Fibroblast of peridontal ligament (primary cell): ENCODE results near the gene TBC1D22B.
"Not testable (repeated sequence)": the region's sequence is repeated elsewhere in the genome, so short reads cannot be mapped to it uniquely, and the experiment has no call there.

ENCODE experiments used
- DNase-seq: peaks from one replicate; pipeline ENCODE4 v3.0.0-alpha.2; 2010; ENCODE audit errors: extremely low read depth

TBC1D22B gene

GRCh38 chr6:37303091-37303660, 45.6 kb downstream of the TBC1D22B start:
- no peak for DNase-seq

- peak; percentile 61 for DNase-seq
Measured at GRCh38 chr6:37303891-37304503, 46.4 kb downstream of the TBC1D22B start.

- DNase-seq, result no peak
Measured at GRCh38 chr6:37304766-37305165, 47.2 kb downstream of the TBC1D22B start.

- no peak for DNase-seq
Measured at GRCh38 chr6:37305841-37306425, 48.4 kb downstream of the TBC1D22B start.

GRCh38 chr6:37306624-37307222, 49.2 kb downstream of the TBC1D22B start:
- no peak for DNase-seq

GRCh38 chr6:37307484-37307883, 49.9 kb downstream of the TBC1D22B start:
- DNase-seq, result not testable (repeated sequence)

- DNase-seq, result peak; percentile 68
Measured at GRCh38 chr6:37308069-37308815, 50.7 kb downstream of the TBC1D22B start.

- DNase-seq, result no peak
Measured at GRCh38 chr6:37309046-37309445, 51.5 kb downstream of the TBC1D22B start.

GRCh38 chr6:37309692-37310091, 52.1 kb downstream of the TBC1D22B start:
- no peak for DNase-seq

- DNase-seq, result no peak
Measured at GRCh38 chr6:37310966-37311365, 53.4 kb downstream of the TBC1D22B start.

GRCh38 chr6:37311741-37312473, 54.3 kb downstream of the TBC1D22B start:
- DNase-seq, result peak; percentile 33

GRCh38 chr6:37313723-37314486, 56.3 kb downstream of the TBC1D22B start:
- DNase-seq, result no peak

GRCh38 chr6:37314487-37315156, 57.0 kb downstream of the TBC1D22B start:
- peak; percentile 27 for DNase-seq

- no peak for DNase-seq
Measured at GRCh38 chr6:37315157-37315515, 57.6 kb downstream of the TBC1D22B start.

GRCh38 chr6:37316071-37316470, 58.5 kb downstream of the TBC1D22B start:
- no peak for DNase-seq

- DNase-seq, result no peak
Measured at GRCh38 chr6:37317312-37318038, 59.9 kb downstream of the TBC1D22B start.

- DNase-seq, result no peak
Measured at GRCh38 chr6:37319156-37319555, 61.6 kb downstream of the TBC1D22B start.

- peak; percentile 38 for DNase-seq
Measured at GRCh38 chr6:37319856-37320480, 62.4 kb downstream of the TBC1D22B start.

GRCh38 chr6:37320646-37321045, 63.1 kb downstream of the TBC1D22B start:
- DNase-seq, result peak; percentile 5
